GM19395 (cell line): ENCODE data around the gene ITGAX.

Source experiments
- ATAC-seq: cut with Tn5 transposase; IDR thresholded peaks from one replicate; pipeline ENCODE4 v1.9.1; 2021; ENCODE audit warnings: mild to moderate bottlenecking, moderate library complexity; ENCODE audit not compliant: unreplicated experiment

The ITGAX gene

DNA sequence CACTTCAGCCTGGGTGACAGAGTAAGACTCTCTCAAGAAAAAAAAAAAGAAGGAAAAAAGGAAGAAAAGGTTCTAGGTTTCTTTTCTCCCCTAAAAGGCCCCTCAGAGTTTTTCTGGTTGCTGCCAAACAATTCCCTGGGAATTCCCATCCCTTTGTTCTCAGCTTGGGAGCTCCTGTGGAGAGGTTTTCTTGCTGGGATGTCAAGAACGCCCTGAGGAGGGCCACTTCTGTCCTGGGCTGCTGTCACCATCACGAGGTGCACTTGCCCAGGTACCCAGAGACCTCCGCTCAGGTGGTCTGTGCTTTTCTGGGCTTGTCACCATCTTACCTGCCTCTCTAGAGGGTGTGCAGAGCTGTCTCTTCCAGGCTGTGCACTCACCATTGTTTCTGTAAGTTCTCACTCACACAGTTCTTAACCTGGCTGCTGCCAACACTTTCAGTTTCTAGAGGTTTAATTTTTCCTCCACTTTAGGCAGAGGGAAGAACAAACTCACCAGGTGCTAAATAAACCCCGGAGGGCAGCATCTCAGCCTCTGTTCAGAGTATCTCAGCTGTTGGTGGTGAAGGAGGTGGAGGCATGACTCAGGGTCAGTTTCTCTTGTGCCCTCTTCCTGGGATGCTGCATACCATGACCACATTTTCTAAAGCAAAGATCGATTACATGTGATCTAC, 75.5 kb downstream of the ITGAX start:
- no peak for ATAC-seq
